B cell (primary cell): Measurements from ENCODE around the gene MACO1.

Source experiments
- EZH2 ChIP-seq: IDR thresholded peaks from 2 replicates; pipeline ENCODE4 v1.6.1; 2012; ENCODE audit warnings: borderline replicate concordance, low read depth, mild to moderate bottlenecking, moderate library complexity, low read length; ENCODE audit not compliant: insufficient read depth, poor library complexity, severe bottlenecking
- TF ChIP-seq, protein P1 (sequence below): fragments of 200-600 bp; IDR thresholded peaks from one replicate; pipeline ENCODE4 v1.8.0; 2022; ENCODE audit warnings: antibody characterized with exemption, mild to moderate bottlenecking

DNA sequence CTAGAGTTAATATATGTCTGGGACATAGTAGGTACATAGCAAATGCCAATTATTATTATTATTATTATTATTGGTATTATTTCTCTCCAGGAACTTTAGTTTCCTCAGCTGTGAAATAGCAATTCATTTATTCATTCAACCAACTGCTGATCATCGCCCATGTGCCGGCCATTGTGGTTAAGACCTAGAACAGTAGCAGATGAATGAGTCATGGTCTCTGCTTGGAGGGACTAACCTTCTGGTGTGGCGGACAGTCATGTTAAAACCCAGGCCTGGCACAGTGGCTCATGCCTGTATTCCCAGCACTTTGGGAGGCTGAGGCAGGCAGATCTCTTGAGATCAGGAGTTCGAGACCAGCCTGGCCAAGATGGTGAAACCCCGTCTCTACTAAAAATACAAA, 88.9 kb downstream of the MACO1 start:
- TF ChIP-seq, protein P1, sequence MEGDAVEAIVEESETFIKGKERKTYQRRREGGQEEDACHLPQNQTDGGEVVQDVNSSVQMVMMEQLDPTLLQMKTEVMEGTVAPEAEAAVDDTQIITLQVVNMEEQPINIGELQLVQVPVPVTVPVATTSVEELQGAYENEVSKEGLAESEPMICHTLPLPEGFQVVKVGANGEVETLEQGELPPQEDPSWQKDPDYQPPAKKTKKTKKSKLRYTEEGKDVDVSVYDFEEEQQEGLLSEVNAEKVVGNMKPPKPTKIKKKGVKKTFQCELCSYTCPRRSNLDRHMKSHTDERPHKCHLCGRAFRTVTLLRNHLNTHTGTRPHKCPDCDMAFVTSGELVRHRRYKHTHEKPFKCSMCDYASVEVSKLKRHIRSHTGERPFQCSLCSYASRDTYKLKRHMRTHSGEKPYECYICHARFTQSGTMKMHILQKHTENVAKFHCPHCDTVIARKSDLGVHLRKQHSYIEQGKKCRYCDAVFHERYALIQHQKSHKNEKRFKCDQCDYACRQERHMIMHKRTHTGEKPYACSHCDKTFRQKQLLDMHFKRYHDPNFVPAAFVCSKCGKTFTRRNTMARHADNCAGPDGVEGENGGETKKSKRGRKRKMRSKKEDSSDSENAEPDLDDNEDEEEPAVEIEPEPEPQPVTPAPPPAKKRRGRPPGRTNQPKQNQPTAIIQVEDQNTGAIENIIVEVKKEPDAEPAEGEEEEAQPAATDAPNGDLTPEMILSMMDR: no peak
- no peak for TF ChIP-seq EZH2
